ENCODE data around the gene ADAMTSL1. TPM values are rescaled to one million over a fixed set of nuclear protein-coding genes. Genes with fewer than 3 reads are reported as not detected.

The ADAMTSL1 gene
- total RNA-seq, 1 experiment from 2014 or later, result 1.2 TPM

DNA sequence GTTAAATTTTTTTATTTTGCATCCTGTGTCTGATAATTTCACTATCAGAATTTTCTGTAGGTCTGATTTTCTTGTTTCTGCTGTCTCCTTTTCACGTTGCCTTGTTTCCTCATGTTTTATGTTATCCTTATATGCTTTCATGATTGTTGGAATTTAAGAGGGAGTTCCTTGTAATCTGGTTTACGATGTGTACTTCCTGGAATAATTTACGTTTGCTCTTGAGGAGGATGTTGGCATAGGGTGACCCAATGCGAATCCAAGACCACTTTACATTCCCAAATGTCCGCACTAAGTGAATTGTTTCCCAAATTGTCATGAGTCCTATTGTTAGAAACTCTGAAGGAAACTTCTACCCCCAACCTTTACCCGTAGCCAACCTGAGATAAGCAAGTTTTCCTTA lies 80.3 kb downstream of the ADAMTSL1 start:
- TF ChIP-seq, protein P1, sequence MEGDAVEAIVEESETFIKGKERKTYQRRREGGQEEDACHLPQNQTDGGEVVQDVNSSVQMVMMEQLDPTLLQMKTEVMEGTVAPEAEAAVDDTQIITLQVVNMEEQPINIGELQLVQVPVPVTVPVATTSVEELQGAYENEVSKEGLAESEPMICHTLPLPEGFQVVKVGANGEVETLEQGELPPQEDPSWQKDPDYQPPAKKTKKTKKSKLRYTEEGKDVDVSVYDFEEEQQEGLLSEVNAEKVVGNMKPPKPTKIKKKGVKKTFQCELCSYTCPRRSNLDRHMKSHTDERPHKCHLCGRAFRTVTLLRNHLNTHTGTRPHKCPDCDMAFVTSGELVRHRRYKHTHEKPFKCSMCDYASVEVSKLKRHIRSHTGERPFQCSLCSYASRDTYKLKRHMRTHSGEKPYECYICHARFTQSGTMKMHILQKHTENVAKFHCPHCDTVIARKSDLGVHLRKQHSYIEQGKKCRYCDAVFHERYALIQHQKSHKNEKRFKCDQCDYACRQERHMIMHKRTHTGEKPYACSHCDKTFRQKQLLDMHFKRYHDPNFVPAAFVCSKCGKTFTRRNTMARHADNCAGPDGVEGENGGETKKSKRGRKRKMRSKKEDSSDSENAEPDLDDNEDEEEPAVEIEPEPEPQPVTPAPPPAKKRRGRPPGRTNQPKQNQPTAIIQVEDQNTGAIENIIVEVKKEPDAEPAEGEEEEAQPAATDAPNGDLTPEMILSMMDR (conservative IDR thresholded peaks at IDR 0.05), result no peak
- Mint-ChIP-seq H3K4me3 (no peak overlapping the region), H3K4me1 (peaks cover 4 to 5% of the 10 kb centered on the region in 2 experiments; a peak in 2 of 4 replicates), H3K27ac (no peak overlapping the region), H3K36me3 (ENCODE audit: insufficient read depth in 1 of 3, low read depth in 3 of 3) (peaks cover 0 to 13% (median under 1%) of the 10 kb centered on the region in 3 experiments; a peak in 5 of 7 replicates), H3K9me3 (peaks cover 6 to 10% of the 10 kb centered on the region in 2 experiments; a peak in 3 of 5 replicates), H3K27me3 (ENCODE audit: low read depth) (no peaks in the 10 kb centered on the region)
- H3K18ac ChIP-seq (ENCODE audit: insufficient read length, low read depth, low read length), result no peak overlapping the region
- DNase-seq, result no peak
- no CpG with 5 or more reads among the region's 6 CpGs for WGBS (ENCODE audit: extremely low coverage, insufficient read length, low lambda C conversion rate)
- no peak overlapping the region for H2BK120ac ChIP-seq (ENCODE audit: low read depth, low read length, poor library complexity, severe bottlenecking)
- H4K20me1 ChIP-seq (ENCODE audit: control insufficient read depth, insufficient read depth, insufficient read length), result no peaks in the 10 kb centered on the region
- H2BK12ac ChIP-seq (ENCODE audit: insufficient read length, low read depth, low read length), result no peak overlapping the region
- H3K4me1 ChIP-seq (ENCODE audit: insufficient read depth, low read length), result no peaks in the 10 kb centered on the region
- no peak overlapping the region for H3K4me2 ChIP-seq (ENCODE audit: insufficient read depth, insufficient read length, low read length)
- no peaks in the 10 kb centered on the region for H3K79me2 ChIP-seq (ENCODE audit: insufficient read depth, low read length)
- H4K8ac ChIP-seq (replicated peaks; ENCODE audit: insufficient read length, low read depth, low read length), result no peak overlapping the region
- H3T11ph ChIP-seq (ENCODE audit: low read length), result no peak overlapping the region
- no peaks in the 10 kb centered on the region for H3K79me1 ChIP-seq (ENCODE audit: insufficient read depth, low read depth, low read length, poor library complexity, severe bottlenecking)
- H2BK15ac ChIP-seq (ENCODE audit: low read depth, low read length), result no peak overlapping the region
- H2BK5ac ChIP-seq (ENCODE audit: insufficient read length, low read length), result no peak overlapping the region
- H3K14ac ChIP-seq (ENCODE audit: insufficient read depth, low read length), result no peak overlapping the region
- H2AK5ac ChIP-seq (ENCODE audit: insufficient read length, low read length), result no peak overlapping the region
- no peak overlapping the region for H4K5ac ChIP-seq (ENCODE audit: insufficient read length, low read depth, low read length)
- H3K4ac ChIP-seq (ENCODE audit: low read depth, low read length), result no peak overlapping the region
- no peak overlapping the region for H3K9ac ChIP-seq (ENCODE audit: extremely low read depth, insufficient read length, low read length)
- no peak overlapping the region for H2BK20ac ChIP-seq (ENCODE audit: low read depth, low read length, poor library complexity, severe bottlenecking)
- H3K27ac ChIP-seq (ENCODE audit: insufficient read length, low read depth, low read length), result no peak overlapping the region
- no peak overlapping the region for H3K56ac ChIP-seq (ENCODE audit: insufficient read length, low read depth, low read length)
- H2AFZ ChIP-seq (ENCODE audit: low read length), result no peak overlapping the region
- no peak overlapping the region for H4K91ac ChIP-seq (ENCODE audit: insufficient read length, low read depth, low read length)
- no peaks in the 10 kb centered on the region for H3K9me3 ChIP-seq (ENCODE audit: control insufficient read depth, low read depth, low read length)
- H3K23me2 ChIP-seq (ENCODE audit: insufficient read length, low read depth, low read length, poor library complexity, severe bottlenecking), result no peaks in the 10 kb centered on the region
- no peaks in the 10 kb centered on the region for H3K27me3 ChIP-seq (ENCODE audit: insufficient read depth, low read length)
- no peak overlapping the region for H3K23ac ChIP-seq (ENCODE audit: insufficient read length, low read depth, low read length)

Measured in H9 (cell line).